Keratinocyte (primary cell): ENCODE results near the gene LSG1.
A peak's percentile ranks its signal among the peaks of the same experiment; 100 is the strongest.

Experiments
- CTCF ChIP-seq, 3 experiments: IDR thresholded peaks in 1 of 3; conservative IDR thresholded peaks in 1 of 3; optimal IDR thresholded peaks in 1 of 3; 2 replicates in 2 of 3; 3 replicates in 1 of 3; pipeline versions ENCODE3 to v1.5.1; 2011; ENCODE audit warnings: low read length in 3 of 3, mild to moderate bottlenecking in 3 of 3, moderate library complexity in 2 of 3, control low read depth in 1 of 3, inconsistent platforms in 1 of 3; ENCODE audit not compliant: insufficient read depth in 2 of 3; ENCODE audit errors: extremely low read depth in 1 of 3
- EZH2 ChIP-seq: IDR thresholded peaks from one replicate; pipeline ENCODE4 v1.6.1; 2012; ENCODE audit warnings: inconsistent platforms, mild to moderate bottlenecking, low read length, moderate library complexity

DNA sequence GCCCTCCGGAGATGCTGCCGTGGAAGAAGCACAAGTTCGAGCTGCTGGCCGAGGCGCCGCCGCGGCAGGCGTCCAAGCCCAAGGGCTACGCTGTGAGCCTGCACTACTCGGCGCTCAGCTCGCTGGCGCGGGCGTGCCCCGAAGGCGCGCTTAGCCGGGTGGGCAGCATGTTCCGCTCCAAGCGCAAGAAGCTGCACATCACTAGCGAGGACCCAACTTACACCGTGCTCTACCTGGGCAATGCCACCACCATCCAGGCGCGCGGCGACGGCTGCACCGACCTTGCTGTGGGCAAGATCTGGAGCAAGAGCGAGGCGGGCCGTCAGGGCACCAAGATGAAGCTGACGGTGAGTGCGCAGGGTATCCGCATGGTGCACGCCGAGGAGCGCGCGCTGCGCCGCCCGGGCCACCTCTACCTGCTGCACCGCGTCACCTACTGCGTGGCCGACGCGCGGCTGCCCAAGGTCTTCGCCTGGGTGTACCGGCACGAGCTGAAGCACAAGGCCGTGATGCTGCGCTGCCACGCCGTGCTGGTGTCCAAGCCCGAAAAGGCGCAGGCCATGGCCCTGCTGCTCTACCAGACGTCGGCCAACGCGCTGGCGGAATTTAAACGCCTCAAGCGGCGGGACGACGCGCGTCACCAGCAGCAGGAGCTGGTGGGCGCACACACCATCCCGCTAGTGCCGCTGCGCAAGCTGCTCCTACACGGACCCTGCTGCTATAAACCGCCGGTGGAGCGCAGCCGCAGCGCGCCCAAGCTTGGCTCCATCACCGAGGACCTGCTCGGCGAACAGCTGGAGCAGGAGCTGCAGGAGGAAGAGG is 15.0 kb upstream of the LSG1 start:
- TF ChIP-seq CTCF (optimal IDR thresholded peaks at IDR 0.05 in 1 of 3, IDR thresholded peaks at IDR 0.05 in 1 of 3, conservative IDR thresholded peaks at IDR 0.05 in 1 of 3; ENCODE audit: extremely low read depth in 1 of 3, insufficient read depth in 2 of 3, low read length in 3 of 3): no peak
- peak; percentile 50 for TF ChIP-seq EZH2
